HCT116 (cell line): ENCODE data around the gene CFAP74. TPM values are rescaled to one million over a fixed set of nuclear protein-coding genes. Genes with fewer than 3 reads are reported as not detected.

ENCODE experiments used
- ATAC-seq: fragments of 200-7000 bp; cut with Tn5 transposase; 2 replicates; pipeline ENCODE4 v1.9.1; 2020; ENCODE audit warnings: mild to moderate bottlenecking, moderate library complexity
- BruUV-seq: library from RNA; stranded (reverse); fragments of 400-500 nt; replicated peaks from 2 replicates; lab custom pipeline; 2021; lab: Mats Ljungman, UMichigan
- CTCF ChIA-PET: fragments of 300-600 bp; sonication (Branson Sonifier 250); formaldehyde crosslinking; loops from one replicate; lab custom pipeline; 2021; ENCODE audit warnings: antibody characterized with exemption; lab: Charles Lee
- POLR2A ChIA-PET: fragments of 300-600, 350-600 bp; sonication (Branson Sonifier 250); formaldehyde crosslinking; loops from one replicate; lab custom pipeline; 2021; ENCODE audit warnings: antibody characterized with exemption; lab: Charles Lee
- RAD21 ChIA-PET, 2 experiments: fragments of 300-600 bp; sonication (Branson Sonifier 250); formaldehyde crosslinking; loops; one replicate each; lab custom pipeline; 2023; ENCODE audit warnings: low total read pairs in 2 of 2; ENCODE audit not compliant: uncharacterized antibody in 2 of 2, unreplicated experiment in 2 of 2, low non-redundant PET in 1 of 2; lab: Charles Lee
- DNase-seq: peaks from one replicate; pipeline ENCODE4 v3.0.0-alpha.2; 2010; ENCODE audit warnings: low read depth, low spot score
- H2AFZ ChIP-seq: fragments of 200-600 bp; shearing (Covaris generic), sonication (generic); 2 replicates; pipeline ENCODE4 v1.6.1; 2017; ENCODE audit warnings: low read depth, mixed run types, mixed read lengths, antibody characterized with exemption, low read length; ENCODE audit not compliant: poor library complexity, severe bottlenecking
- H3K27ac ChIP-seq: 2 replicates; pipeline ENCODE4 v1.5.1; 2012; ENCODE audit warnings: low read depth, low read length
- H3K27me3 ChIP-seq: fragments of 200-600 bp; sonication (generic); 2 replicates; pipeline ENCODE4 v1.6.1; 2016; ENCODE audit warnings: mixed run types, low read length, mixed read lengths; ENCODE audit not compliant: insufficient read depth
- H3K36me3 ChIP-seq, 2 experiments: fragments of 200-500 bp in 1 of 2; fragments of 200-600 bp in 1 of 2; sonication (Bioruptor generic) in 1 of 2; sonication (generic) in 1 of 2; 2 replicates each; pipeline versions ENCODE4 v1.5.1 to v1.6.1; 2014 to 2016; ENCODE audit warnings: low read length in 2 of 2, inconsistent platforms in 1 of 2, mixed read lengths in 1 of 2, mixed run types in 1 of 2; ENCODE audit not compliant: insufficient read depth in 2 of 2, control insufficient read depth in 1 of 2
- H3K4me1 ChIP-seq, 2 experiments: fragments of 200-600 bp in 1 of 2; sonication (generic) in 1 of 2; 2 replicates each; pipeline versions ENCODE4 v1.5.1 to v1.6.1; 2012 to 2017; ENCODE audit warnings: low read length in 2 of 2, inconsistent platforms in 1 of 2, mild to moderate bottlenecking in 1 of 2, mixed read lengths in 1 of 2, mixed run types in 1 of 2, moderate library complexity in 1 of 2; ENCODE audit not compliant: insufficient read depth in 2 of 2, control insufficient read depth in 1 of 2
- H3K4me2 ChIP-seq: fragments of 200-600 bp; sonication (generic); 2 replicates; pipeline ENCODE4 v1.6.1; 2017; ENCODE audit warnings: mixed run types, low read length, mixed read lengths
- H3K4me3 ChIP-seq, 2 experiments: fragments of 200-600 bp in 1 of 2; sonication (generic) in 1 of 2; replicated peaks in 1 of 2; 2 replicates each; pipeline ENCODE4 v1.5.1; 2011 to 2016; ENCODE audit warnings: low read length in 2 of 2, control low read depth in 1 of 2, low read depth in 1 of 2, mild to moderate bottlenecking in 1 of 2, mixed read lengths in 1 of 2, mixed run types in 1 of 2
- H3K79me2 ChIP-seq: fragments of 200-600 bp; sonication (generic); 2 replicates; pipeline ENCODE4 v1.6.1; 2017; ENCODE audit warnings: mild to moderate bottlenecking, mixed run types, low read length, moderate library complexity, mixed read lengths; ENCODE audit not compliant: insufficient read depth
- H3K9ac ChIP-seq: fragments of 200-600 bp; sonication (generic); 2 replicates; pipeline ENCODE4 v1.6.1; 2016; ENCODE audit warnings: low read length, mixed read lengths
- H3K9me2 ChIP-seq: fragments of 200-600 bp; sonication (generic), shearing (Covaris generic); 2 replicates; pipeline ENCODE4 v1.6.1; 2017; ENCODE audit warnings: mixed run types, mild to moderate bottlenecking, moderate library complexity; ENCODE audit not compliant: insufficient read depth
- H3K9me3 ChIP-seq, 2 experiments: fragments of 200-500 bp in 1 of 2; fragments of 200-600 bp in 1 of 2; sonication (Bioruptor generic) in 1 of 2; sonication (generic) in 1 of 2; 2 replicates each; pipeline ENCODE4 v1.6.1; 2014 to 2017; ENCODE audit warnings: low read length in 2 of 2, mixed read lengths in 2 of 2, inconsistent platforms in 1 of 2, low read depth in 1 of 2, mild to moderate bottlenecking in 1 of 2, mixed run types in 1 of 2, moderate library complexity in 1 of 2; ENCODE audit not compliant: control insufficient read depth in 1 of 2, insufficient read depth in 1 of 2
- H4K20me1 ChIP-seq: fragments of 200-600 bp; sonication (generic), shearing (Covaris generic); 2 replicates; pipeline ENCODE4 v1.6.1; 2017; ENCODE audit warnings: mixed run types, mild to moderate bottlenecking, moderate library complexity; ENCODE audit not compliant: insufficient read depth
- CEBPB ChIP-seq: IDR thresholded peaks from 2 replicates; pipeline ENCODE4 v1.6.1; 2012; ENCODE audit warnings: low read depth
- EGR1 ChIP-seq: IDR thresholded peaks from 2 replicates; pipeline ENCODE4 v1.6.1; 2012; ENCODE audit warnings: low read depth
- ELF1 ChIP-seq: IDR thresholded peaks from 2 replicates; pipeline ENCODE4 v1.6.1; 2012; ENCODE audit warnings: low read depth, borderline replicate concordance
- FOSL1 ChIP-seq: IDR thresholded peaks from 2 replicates; pipeline ENCODE4 v1.6.1; 2012; ENCODE audit warnings: low read depth
- JUND ChIP-seq: IDR thresholded peaks from 2 replicates; pipeline ENCODE4 v1.6.1; 2012
- POLR2AphosphoS5 ChIP-seq: IDR thresholded peaks from 2 replicates; pipeline ENCODE4 v1.6.1; 2011; ENCODE audit warnings: mild to moderate bottlenecking, low read depth, low read length, moderate library complexity
- RAD21 ChIP-seq: IDR thresholded peaks from 2 replicates; pipeline ENCODE4 v1.6.1; 2012; ENCODE audit warnings: low read depth, mild to moderate bottlenecking
- SIN3A ChIP-seq: IDR thresholded peaks from 2 replicates; pipeline ENCODE4 v1.6.1; 2012; ENCODE audit warnings: low read depth
- SRF ChIP-seq: IDR thresholded peaks from 2 replicates; pipeline ENCODE4 v1.6.1; 2012; ENCODE audit warnings: low read depth
- TCF7L2 ChIP-seq: IDR thresholded peaks from 2 replicates; pipeline ENCODE4 v1.7.0; 2011; ENCODE audit warnings: borderline replicate concordance, inconsistent platforms; ENCODE audit not compliant: insufficient read depth, insufficient read length; ENCODE audit errors: extremely low read depth
- YY1 ChIP-seq: IDR thresholded peaks from 2 replicates; pipeline ENCODE4 v1.6.1; 2011; ENCODE audit warnings: low read length, low read depth, moderate library complexity, mild to moderate bottlenecking; ENCODE audit not compliant: insufficient replicate concordance; ENCODE audit errors: extremely low read depth
- intact Hi-C: fragments of 100-400 bp; cut with micrococcal nuclease; formaldehyde crosslinking; loops from 2 replicates; pipeline ENCODE4 v1.10.0; 2022
- total RNA-seq: library from RNA; stranded (reverse); gene quantifications from one replicate; pipeline ENCODE4 v1.2.1, GENCODE V29; 2021; ENCODE audit not compliant: unreplicated experiment
- TF ChIP-seq, protein P1 (sequence below): IDR thresholded peaks from 2 replicates; pipeline ENCODE4 v1.6.1; 2012; ENCODE audit warnings: low read depth
- TF ChIP-seq, protein P2 (sequence below): IDR thresholded peaks from 2 replicates; pipeline ENCODE4 v1.6.1; 2011; ENCODE audit warnings: mild to moderate bottlenecking, low read length, moderate library complexity; ENCODE audit not compliant: insufficient replicate concordance; ENCODE audit errors: extremely low read depth
- TF ChIP-seq, protein P3 (sequence below): IDR thresholded peaks from 2 replicates; pipeline ENCODE4 v1.6.1; 2012

Gene CFAP74
- total RNA-seq, 1 experiment from 2014 or later: 4.9 TPM

DNA sequence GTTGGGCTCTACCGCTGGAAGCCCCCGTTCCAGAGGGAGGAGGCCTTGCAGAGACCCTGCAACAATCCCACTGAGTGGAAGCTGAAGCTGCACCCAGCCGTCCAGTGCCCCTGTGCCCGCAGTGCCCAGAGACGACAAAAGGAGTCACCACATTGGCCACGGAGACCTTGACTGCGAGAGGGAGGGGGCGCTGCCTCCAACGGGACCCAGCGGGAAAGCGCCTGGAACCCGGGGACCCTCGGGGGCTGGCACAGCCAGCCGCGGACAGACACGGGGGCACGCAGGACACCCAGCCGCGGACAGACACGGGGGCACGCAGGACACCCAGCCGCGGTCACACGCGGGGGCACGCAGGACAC, 22.5 kb downstream of the CFAP74 start:
- H2AFZ ChIP-seq: no peak overlapping the region
- H3K9me2 ChIP-seq: no peaks in the 10 kb centered on the region
- ChIA-PET POLR2A (no interaction called here), RAD21 (no interaction called here), CTCF (no interaction called here)
- H3K4me3 ChIP-seq: no peak overlapping the region
- no peaks in the 10 kb centered on the region for H3K36me3 ChIP-seq
- no peak overlapping the region for H3K4me2 ChIP-seq
- H3K4me1 ChIP-seq: peaks cover 4 to 14% of the 10 kb centered on the region in 2 experiments; a peak in 3 of 4 replicates
- intact Hi-C loops: no loop called here
- H3K27me3 ChIP-seq: no peaks in the 10 kb centered on the region
- H3K9ac ChIP-seq: no peak overlapping the region
- no TSS peak for BruUV-seq
- H3K79me2 ChIP-seq: no peaks in the 10 kb centered on the region
- H4K20me1 ChIP-seq: no peaks in the 10 kb centered on the region
- H3K27ac ChIP-seq: no peak overlapping the region; the same call in 1 of the 2 replicates
- DNase-seq: no peak
- ATAC-seq: no peak
- TF ChIP-seq CEBPB (no peak), FOSL1 (no peak), TCF7L2 (no peak), RAD21 (no peak), SIN3A (no peak), SRF (no peak), YY1 (no peak), POLR2AphosphoS5 (no peak), ELF1 (no peak), EGR1 (no peak), JUND (no peak)
- TF ChIP-seq, protein P1, sequence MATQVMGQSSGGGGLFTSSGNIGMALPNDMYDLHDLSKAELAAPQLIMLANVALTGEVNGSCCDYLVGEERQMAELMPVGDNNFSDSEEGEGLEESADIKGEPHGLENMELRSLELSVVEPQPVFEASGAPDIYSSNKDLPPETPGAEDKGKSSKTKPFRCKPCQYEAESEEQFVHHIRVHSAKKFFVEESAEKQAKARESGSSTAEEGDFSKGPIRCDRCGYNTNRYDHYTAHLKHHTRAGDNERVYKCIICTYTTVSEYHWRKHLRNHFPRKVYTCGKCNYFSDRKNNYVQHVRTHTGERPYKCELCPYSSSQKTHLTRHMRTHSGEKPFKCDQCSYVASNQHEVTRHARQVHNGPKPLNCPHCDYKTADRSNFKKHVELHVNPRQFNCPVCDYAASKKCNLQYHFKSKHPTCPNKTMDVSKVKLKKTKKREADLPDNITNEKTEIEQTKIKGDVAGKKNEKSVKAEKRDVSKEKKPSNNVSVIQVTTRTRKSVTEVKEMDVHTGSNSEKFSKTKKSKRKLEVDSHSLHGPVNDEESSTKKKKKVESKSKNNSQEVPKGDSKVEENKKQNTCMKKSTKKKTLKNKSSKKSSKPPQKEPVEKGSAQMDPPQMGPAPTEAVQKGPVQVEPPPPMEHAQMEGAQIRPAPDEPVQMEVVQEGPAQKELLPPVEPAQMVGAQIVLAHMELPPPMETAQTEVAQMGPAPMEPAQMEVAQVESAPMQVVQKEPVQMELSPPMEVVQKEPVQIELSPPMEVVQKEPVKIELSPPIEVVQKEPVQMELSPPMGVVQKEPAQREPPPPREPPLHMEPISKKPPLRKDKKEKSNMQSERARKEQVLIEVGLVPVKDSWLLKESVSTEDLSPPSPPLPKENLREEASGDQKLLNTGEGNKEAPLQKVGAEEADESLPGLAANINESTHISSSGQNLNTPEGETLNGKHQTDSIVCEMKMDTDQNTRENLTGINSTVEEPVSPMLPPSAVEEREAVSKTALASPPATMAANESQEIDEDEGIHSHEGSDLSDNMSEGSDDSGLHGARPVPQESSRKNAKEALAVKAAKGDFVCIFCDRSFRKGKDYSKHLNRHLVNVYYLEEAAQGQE: no peak
- TF ChIP-seq, protein P2, sequence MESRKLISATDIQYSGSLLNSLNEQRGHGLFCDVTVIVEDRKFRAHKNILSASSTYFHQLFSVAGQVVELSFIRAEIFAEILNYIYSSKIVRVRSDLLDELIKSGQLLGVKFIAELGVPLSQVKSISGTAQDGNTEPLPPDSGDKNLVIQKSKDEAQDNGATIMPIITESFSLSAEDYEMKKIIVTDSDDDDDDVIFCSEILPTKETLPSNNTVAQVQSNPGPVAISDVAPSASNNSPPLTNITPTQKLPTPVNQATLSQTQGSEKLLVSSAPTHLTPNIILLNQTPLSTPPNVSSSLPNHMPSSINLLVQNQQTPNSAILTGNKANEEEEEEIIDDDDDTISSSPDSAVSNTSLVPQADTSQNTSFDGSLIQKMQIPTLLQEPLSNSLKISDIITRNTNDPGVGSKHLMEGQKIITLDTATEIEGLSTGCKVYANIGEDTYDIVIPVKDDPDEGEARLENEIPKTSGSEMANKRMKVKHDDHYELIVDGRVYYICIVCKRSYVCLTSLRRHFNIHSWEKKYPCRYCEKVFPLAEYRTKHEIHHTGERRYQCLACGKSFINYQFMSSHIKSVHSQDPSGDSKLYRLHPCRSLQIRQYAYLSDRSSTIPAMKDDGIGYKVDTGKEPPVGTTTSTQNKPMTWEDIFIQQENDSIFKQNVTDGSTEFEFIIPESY: no peak
- TF ChIP-seq, protein P3, sequence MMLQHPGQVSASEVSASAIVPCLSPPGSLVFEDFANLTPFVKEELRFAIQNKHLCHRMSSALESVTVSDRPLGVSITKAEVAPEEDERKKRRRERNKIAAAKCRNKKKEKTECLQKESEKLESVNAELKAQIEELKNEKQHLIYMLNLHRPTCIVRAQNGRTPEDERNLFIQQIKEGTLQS: no peak
- H3K9me3 ChIP-seq: no peaks in the 10 kb centered on the region
